Activated naive CD4-positive, alpha-beta T cell treated with anti-CD3 and anti-CD28 coated beads, Interleukin-2, amount 10 ng/mL, durations not matched to agents 7 days and 5 days (primary cell): ENCODE data around the gene MTA1.

Experiments used
- CTCF ChIA-PET: fragments of 350-600 bp; sonication (Branson Sonifier 250); formaldehyde crosslinking; loops from one replicate; lab custom pipeline; 2021; ENCODE audit warnings: antibody characterized with exemption; lab: Charles Lee
- DNase-seq: peaks from one replicate; pipeline ENCODE4 v3.0.0-alpha.2; 2020
- H3K27ac Mint-ChIP-seq: one replicate; pipeline ENCODE4 v1.8.0; 2021; ENCODE audit warnings: mild to moderate bottlenecking, moderate library complexity, mixed read lengths
- H3K27me3 Mint-ChIP-seq: one replicate; pipeline ENCODE4 v1.8.0; 2021; ENCODE audit warnings: mild to moderate bottlenecking, mixed read lengths
- H3K36me3 Mint-ChIP-seq: one replicate; pipeline ENCODE4 v1.8.0; 2021; ENCODE audit warnings: mixed read lengths
- H3K4me1 Mint-ChIP-seq: one replicate; pipeline ENCODE4 v1.8.0; 2021; ENCODE audit warnings: mixed read lengths
- H3K4me3 Mint-ChIP-seq: one replicate; pipeline ENCODE4 v1.8.0; 2021; ENCODE audit warnings: mild to moderate bottlenecking, moderate library complexity, mixed read lengths
- H3K9me3 Mint-ChIP-seq: one replicate; pipeline ENCODE4 v1.8.0; 2021; ENCODE audit warnings: mixed read lengths

MTA1 gene

GRCh38 chr14:105476831-105477659, 57.4 kb downstream of the MTA1 start:
- no peak overlapping the region for H3K27ac Mint-ChIP-seq
- peaks cover 36% of the 10 kb centered on the region for H3K4me1 Mint-ChIP-seq
- no peak for DNase-seq
- CTCF ChIA-PET = interaction anchor here (1.2 kb wide), 1 partner anchor 13 kb away, joined by 7 read pairs; no protein-coding TSS in a partner anchor
- peaks cover 68% of the 10 kb centered on the region for H3K27me3 Mint-ChIP-seq
- peaks cover 2% of the 10 kb centered on the region for H3K36me3 Mint-ChIP-seq
- no peaks in the 10 kb centered on the region for H3K9me3 Mint-ChIP-seq
- H3K4me3 Mint-ChIP-seq = peak overlapping the region; percentile 41

- DNase-seq = peak; percentile 52
- H3K27me3 Mint-ChIP-seq = peaks cover 68% of the 10 kb centered on the region
- no peaks in the 10 kb centered on the region for H3K9me3 Mint-ChIP-seq
- H3K4me3 Mint-ChIP-seq = no peak overlapping the region
- H3K36me3 Mint-ChIP-seq = peaks cover 2% of the 10 kb centered on the region
- H3K4me1 Mint-ChIP-seq = peaks cover 44% of the 10 kb centered on the region
- CTCF ChIA-PET = no interaction called here
- no peak overlapping the region for H3K27ac Mint-ChIP-seq
These were observed 58.2 kb downstream of the MTA1 start for GRCh38 chr14:105477660-105478397.

GRCh38 chr14:105478398-105479251, 59.0 kb downstream of the MTA1 start:
- CTCF ChIA-PET = no interaction called here
- H3K36me3 Mint-ChIP-seq = peaks cover 2% of the 10 kb centered on the region
- H3K27me3 Mint-ChIP-seq = peaks cover 65% of the 10 kb centered on the region
- peaks cover 43% of the 10 kb centered on the region for H3K4me1 Mint-ChIP-seq
- no peaks in the 10 kb centered on the region for H3K9me3 Mint-ChIP-seq
- DNase-seq = no peak
- no peak overlapping the region for H3K27ac Mint-ChIP-seq
- H3K4me3 Mint-ChIP-seq = no peak overlapping the region

DNA sequence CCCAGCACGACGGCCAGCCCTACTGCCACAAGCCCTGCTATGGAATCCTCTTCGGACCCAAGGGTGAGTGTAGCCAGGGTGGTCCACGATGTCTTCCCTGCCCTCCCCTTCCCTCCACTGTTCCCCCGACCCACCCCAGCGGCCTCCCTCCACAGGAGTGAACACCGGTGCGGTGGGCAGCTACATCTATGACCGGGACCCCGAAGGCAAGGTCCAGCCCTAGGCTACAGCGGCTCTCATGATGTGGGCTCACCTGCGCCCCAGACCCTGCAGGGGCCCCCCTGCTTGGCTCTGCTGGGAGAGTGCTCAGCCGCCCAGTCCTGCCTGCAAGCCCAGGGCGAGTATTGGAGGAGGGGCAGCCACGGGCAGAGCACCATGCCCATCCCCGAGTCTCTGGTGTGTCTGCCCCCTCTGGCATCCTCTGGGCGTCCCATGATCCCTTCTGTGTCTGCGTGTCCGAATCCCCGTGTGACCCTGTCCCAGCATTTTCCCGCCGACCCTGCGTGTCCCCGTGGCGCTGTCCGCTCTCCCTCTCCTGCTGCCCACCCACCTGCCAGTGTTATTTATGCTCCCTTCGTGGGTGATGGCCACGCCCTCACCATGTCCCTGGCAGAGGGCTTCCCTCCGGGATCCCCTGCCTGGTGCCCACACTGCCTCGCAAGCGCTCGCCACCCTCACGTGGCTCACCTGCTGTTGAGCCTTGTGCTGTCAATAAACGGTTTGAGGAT, 60.0 kb downstream of the MTA1 start:
- H3K9me3 Mint-ChIP-seq = no peaks in the 10 kb centered on the region
- DNase-seq = no peak
- peaks cover 63% of the 10 kb centered on the region for H3K27me3 Mint-ChIP-seq
- no peak overlapping the region for H3K27ac Mint-ChIP-seq
- H3K4me1 Mint-ChIP-seq = peaks cover 44% of the 10 kb centered on the region
- no peak overlapping the region for H3K4me3 Mint-ChIP-seq
- H3K36me3 Mint-ChIP-seq = peaks cover 2% of the 10 kb centered on the region
- CTCF ChIA-PET = interaction anchor here (2.5 kb wide), 1 partner anchor 11 kb away, joined by 97 read pairs; the partner anchor contains the start of gene TEDC1

DNA sequence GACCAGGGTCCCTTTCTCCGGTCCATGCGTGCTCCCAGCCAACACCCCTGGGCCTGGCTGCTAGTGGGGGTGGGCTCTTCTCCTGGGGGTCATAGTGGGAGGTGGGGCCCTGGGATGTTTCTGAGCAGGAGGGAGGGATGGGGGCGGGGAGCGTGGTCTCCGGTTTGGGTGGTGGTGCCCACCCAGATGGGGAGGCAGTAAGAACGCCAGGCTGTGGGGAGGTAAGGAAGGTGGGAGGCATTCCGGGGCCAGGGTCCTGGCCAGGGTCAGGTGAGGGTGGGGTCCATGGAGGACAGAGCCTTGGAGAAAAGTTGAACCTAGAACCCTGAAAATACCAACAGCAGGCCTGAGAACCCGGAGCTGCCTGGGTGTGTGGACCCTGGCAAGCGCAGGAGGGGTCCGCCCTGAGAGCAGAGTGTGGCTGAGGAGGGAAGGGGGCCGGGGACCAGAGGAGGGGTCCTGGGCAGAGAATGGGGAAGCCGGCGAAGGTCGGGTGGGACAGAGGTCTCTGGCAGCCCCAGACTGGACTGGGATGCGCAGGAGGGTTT, 60.6 kb downstream of the MTA1 start:
- H3K27ac Mint-ChIP-seq = peak overlapping the region; percentile 87
- peaks cover 48% of the 10 kb centered on the region for H3K4me1 Mint-ChIP-seq
- H3K36me3 Mint-ChIP-seq = peaks cover 2% of the 10 kb centered on the region
- H3K4me3 Mint-ChIP-seq = no peak overlapping the region
- DNase-seq = no peak
- CTCF ChIA-PET = interaction anchor here (0.7 to 2.7 kb wide), 9 partner anchors 9 to 110 kb away, joined by 3 to 97 read pairs (median 6); partner anchors contain the start of gene TEDC1
- peaks cover 68% of the 10 kb centered on the region for H3K27me3 Mint-ChIP-seq
- H3K9me3 Mint-ChIP-seq = no peaks in the 10 kb centered on the region

DNA sequence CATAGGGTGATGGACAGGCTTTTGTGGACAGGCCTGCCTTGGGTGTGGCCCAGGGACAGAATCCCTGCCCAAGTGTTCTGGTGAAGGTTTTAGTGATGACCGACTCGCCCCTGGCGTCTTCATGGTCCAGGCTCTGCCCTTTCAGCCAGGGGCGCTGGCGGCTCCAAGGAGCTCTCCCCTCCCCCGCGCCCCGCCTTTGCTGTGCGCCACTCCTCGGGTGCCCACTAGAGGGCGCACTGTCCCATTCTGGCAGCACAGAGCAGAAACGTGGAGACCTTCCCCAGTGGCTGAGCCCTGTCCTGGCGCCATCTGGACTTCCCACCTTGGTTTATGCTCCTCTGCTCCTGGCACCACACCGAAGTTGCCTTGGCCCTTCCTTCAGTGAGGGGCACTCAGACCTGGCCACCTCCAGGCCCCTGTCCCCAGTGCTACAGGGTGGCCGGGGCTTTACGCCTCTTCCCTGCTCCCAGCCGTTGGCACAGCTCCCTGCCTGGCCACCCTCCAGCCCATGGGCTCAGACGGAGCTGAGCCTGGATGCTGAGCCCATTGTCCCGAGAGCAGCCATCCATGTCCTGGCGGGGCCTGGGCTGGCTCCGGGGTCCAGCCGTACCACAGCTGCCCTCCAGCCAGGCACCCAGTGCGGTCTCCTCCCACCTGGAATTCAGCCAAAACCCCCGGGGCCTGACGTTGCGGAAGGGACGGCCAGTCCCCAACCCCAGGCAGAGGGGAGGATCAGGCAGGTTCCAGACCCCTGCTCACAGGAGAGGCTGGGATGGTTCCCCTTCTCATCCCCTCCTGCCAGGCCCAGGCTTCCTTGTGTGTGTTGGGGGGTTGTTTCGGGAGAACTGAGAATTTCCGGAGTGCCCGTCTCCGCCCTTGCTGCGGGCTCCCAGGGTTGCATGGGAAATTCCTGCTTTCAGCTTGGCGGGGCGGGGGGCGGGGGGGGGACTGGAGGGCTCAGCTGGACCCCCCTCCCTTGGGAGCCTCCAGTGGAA, 61.5 kb downstream of the MTA1 start:
- DNase-seq = peak; percentile 89
- CTCF ChIA-PET = interaction anchor here (0.7 to 2.7 kb wide), 10 partner anchors 10 to 110 kb away, joined by 3 to 97 read pairs (median 6); partner anchors contain the start of gene TEDC1
- Mint-ChIP-seq H3K4me1 (peaks cover 57% of the 10 kb centered on the region), H3K36me3 (peaks cover 2% of the 10 kb centered on the region), H3K27ac (peak overlapping the region; percentile 93), H3K4me3 (peak overlapping the region; percentile 47), H3K27me3 (peaks cover 68% of the 10 kb centered on the region), H3K9me3 (no peaks in the 10 kb centered on the region)

DNA sequence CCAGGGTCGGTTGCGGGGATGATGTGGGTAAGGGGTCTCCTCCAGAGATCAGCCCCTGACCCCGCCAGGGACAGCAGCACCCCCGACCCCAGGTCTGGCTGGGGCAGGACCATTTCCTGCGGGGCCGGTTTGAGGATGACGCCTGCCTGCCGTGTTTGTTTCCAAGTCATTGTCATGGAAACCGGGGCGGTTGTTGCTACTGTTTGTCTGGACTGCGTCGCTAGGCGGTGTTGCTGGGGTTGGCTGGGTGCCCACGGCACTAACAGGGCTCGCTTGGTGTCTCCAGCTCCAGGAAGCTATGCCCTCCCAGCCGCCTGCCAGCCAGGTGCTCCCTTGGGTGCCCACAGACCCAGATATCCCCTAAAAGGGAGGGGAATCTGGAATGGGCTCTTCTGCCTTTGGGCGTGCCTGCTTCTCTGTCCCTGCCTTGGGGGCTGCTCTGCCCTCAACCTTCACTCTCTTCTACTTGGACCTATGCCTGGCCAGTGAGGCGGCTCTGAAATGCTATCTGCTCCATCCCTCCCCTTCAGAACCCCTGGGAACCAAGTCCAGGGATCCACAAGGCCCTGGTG, 62.3 kb downstream of the MTA1 start:
- no peaks in the 10 kb centered on the region for H3K9me3 Mint-ChIP-seq
- CTCF ChIA-PET = interaction anchor here (0.6 to 2.7 kb wide), 5 partner anchors 9 to 111 kb away, joined by 5 to 97 read pairs (median 14); partner anchors contain the start of gene TEDC1
- peak overlapping the region; percentile 59 for H3K4me3 Mint-ChIP-seq
- H3K27me3 Mint-ChIP-seq = peaks cover 67% of the 10 kb centered on the region
- H3K4me1 Mint-ChIP-seq = peaks cover 63% of the 10 kb centered on the region
- peak overlapping the region; percentile 93 for H3K27ac Mint-ChIP-seq
- H3K36me3 Mint-ChIP-seq = peaks cover 2% of the 10 kb centered on the region
- DNase-seq = peak; percentile 98

DNA sequence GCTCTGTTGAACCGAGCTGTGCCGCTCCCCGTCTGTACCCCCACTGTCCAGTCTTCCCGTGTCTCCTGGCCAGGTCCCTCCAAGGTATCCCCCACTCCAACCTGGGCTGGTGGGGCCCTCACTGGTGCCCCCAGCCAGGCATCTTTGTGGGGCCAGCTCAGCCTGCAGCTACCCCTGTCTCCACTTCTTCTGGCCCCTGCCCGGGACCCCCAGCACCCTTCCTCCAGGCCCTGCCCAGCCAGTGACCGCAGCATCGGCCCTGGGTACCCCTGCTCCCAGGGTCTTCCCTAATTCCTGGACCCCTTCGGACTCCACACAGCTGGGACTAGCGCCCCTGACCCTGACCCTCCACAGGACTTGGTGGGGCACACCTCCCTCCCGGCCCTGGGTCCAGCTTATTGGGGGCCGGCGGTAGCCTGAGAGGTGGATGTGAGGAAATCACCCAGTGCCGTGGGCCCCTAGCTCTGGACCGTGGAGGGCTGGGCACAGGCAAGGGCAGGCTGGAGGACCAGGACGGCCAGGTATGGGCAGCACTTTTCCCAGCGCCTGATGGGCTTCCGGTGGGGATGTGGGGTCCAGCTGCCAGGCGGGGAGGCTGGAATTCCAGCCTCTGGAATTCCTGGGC, 63.0 kb downstream of the MTA1 start:
- DNase-seq = no peak
- CTCF ChIA-PET = interaction anchor here (0.6 to 2.7 kb wide), 5 partner anchors 8 to 112 kb away, joined by 5 to 97 read pairs (median 14); partner anchors contain the start of gene TEDC1
- peak overlapping the region; percentile 93 for H3K27ac Mint-ChIP-seq
- H3K9me3 Mint-ChIP-seq = no peaks in the 10 kb centered on the region
- H3K4me1 Mint-ChIP-seq = peaks cover 60% of the 10 kb centered on the region
- no peak overlapping the region for H3K4me3 Mint-ChIP-seq
- no peaks in the 10 kb centered on the region for H3K36me3 Mint-ChIP-seq
- peaks cover 65% of the 10 kb centered on the region for H3K27me3 Mint-ChIP-seq

- peaks cover 2% of the 10 kb centered on the region for H3K36me3 Mint-ChIP-seq
- H3K27me3 Mint-ChIP-seq = peaks cover 61% of the 10 kb centered on the region
- H3K4me1 Mint-ChIP-seq = peaks cover 62% of the 10 kb centered on the region
- no peak for DNase-seq
- CTCF ChIA-PET = no interaction called here
- H3K27ac Mint-ChIP-seq = no peak overlapping the region
- H3K4me3 Mint-ChIP-seq = no peak overlapping the region
- H3K9me3 Mint-ChIP-seq = no peaks in the 10 kb centered on the region
These were observed 63.9 kb downstream of the MTA1 start for GRCh38 chr14:105483300-105484068.

DNA sequence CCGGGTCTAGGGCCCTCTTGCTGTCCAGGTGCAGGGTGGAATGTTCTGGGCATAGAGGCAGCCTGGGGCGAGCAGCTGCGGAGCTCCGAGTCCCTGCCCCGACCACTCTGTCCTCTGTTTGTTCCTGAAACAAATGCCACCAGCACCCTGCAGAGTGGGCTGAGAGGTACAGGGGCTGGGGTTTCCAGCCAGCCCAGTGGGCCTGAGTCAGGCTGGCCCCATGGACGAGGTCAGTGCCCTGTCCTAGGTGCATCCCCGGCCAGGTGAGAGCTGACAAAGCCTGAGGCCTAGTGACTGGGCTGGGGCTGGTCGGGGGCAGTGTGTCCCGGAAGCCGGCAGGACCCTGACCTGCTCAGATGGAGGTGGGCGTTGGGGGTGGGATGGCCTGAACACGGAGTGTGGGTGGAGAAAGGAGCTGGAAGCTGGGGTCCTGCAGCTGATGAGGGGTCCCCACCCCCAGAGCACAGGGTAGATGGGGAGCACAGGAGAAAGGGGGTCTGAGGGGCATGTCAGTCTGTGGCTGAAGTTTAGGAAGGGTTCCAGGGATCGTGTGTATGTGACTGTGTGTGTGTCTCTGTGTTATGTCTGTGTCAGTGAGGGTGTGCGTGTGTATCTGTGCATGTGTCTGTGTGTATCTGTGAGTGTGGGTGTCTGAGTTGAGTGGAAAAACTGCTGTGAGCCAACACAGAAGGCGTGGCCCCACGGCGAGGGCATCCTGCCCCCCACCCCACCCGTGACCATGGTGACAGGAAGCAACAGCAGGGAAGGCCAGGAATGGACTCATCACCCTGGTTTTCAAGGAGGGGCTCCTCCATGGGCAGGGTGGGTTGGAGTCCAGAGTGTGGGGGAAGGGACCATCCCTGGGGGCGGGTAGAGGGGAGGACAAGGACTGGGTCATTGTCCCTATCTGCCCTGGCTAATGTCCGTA, 64.7 kb downstream of the MTA1 start:
- Mint-ChIP-seq H3K9me3 (no peaks in the 10 kb centered on the region), H3K4me3 (no peak overlapping the region), H3K36me3 (peaks cover 4% of the 10 kb centered on the region), H3K27me3 (peaks cover 55% of the 10 kb centered on the region), H3K4me1 (peaks cover 68% of the 10 kb centered on the region), H3K27ac (peak overlapping the region; percentile 80)
- peak; percentile 70 for DNase-seq
- CTCF ChIA-PET = no interaction called here
